Adrenal gland (tissue), 12 donors: Measurements from ENCODE around the gene TRPV5. TPM values are rescaled to one million over a fixed set of nuclear protein-coding genes. Genes with fewer than 3 reads are reported as not detected.

Experiments used
- DNase-seq, 7 donors: peaks; one replicate each; pipeline ENCODE4 v3.0.0-alpha.2; 2019 to 2020
- H3K27ac ChIP-seq, 5 donors: fragments of 200-600 bp; sonication (generic) in 4 of 5; 1 replicate in 3 of 5; 2 replicates in 2 of 5; pipeline versions ENCODE4 v1.5.1 to v1.8.0; 2016 to 2020; ENCODE audit warnings: mild to moderate bottlenecking in 1 of 5
- H3K27me3 ChIP-seq: fragments of 200-600 bp; 2 replicates; pipeline ENCODE4 v1.8.0; 2021
- H3K36me3 ChIP-seq, 2 donors: fragments of 200-600 bp; replicated peaks in 1 of 2; 1 replicate in 1 of 2; 2 replicates in 1 of 2; pipeline versions ENCODE4 v1.5.1 to v1.8.0; 2018 to 2022
- H3K4me1 ChIP-seq, 2 donors: fragments of 200-600 bp; replicated peaks in 1 of 2; 1 replicate in 1 of 2; 2 replicates in 1 of 2; pipeline versions ENCODE4 v1.5.1 to v1.8.0; 2018 to 2021
- H3K4me3 ChIP-seq, 4 donors: fragments of 200-600 bp; sonication (generic) in 3 of 4; one replicate each; pipeline ENCODE4 v1.5.1; 2016 to 2018
- H3K9me3 ChIP-seq, 3 donors: fragments of 200-600 bp; sonication (generic) in 1 of 3; replicated peaks in 1 of 3; 1 replicate in 2 of 3; 2 replicates in 1 of 3; pipeline versions ENCODE4 v1.5.1 to v1.8.0; 2016 to 2021
- CTCF ChIP-seq, 6 experiments: fragments of 450-650 bp in 4 of 6; fragments of 200-600 bp in 2 of 6; sonication (generic) in 1 of 6; IDR thresholded peaks; 1 replicate in 5 of 6; 2 replicates in 1 of 6; pipeline versions ENCODE4 v1.5.1 to v1.8.0; 2016 to 2021; ENCODE audit warnings: antibody characterized with exemption in 6 of 6, mild to moderate bottlenecking in 2 of 6, moderate library complexity in 1 of 6
- POLR2A ChIP-seq, 2 donors: fragments of 450-650 bp; IDR thresholded peaks; one replicate each; pipeline ENCODE4 v1.6.1; 2017; ENCODE audit warnings: antibody characterized with exemption in 2 of 2, mild to moderate bottlenecking in 2 of 2, moderate library complexity in 1 of 2
- WGBS, 4 donors: extraction: QIAGEN DNeasy Blood & Tissue Kit in 2 of 4; methylation state at CpG; one replicate each; pipeline versions ENCODE4 v1.1.5 to v1.1.7; 2013 to 2017; 5-methylcytosine and 5-hydroxymethylcytosine counted together
- intact Hi-C, 2 donors: fragments of 100-400 bp; cut with DNase I; formaldehyde crosslinking; loops; one replicate each; pipeline versions ENCODE4 v1.14.1 to v1.15.0; 2022 to 2023
- polyA plus RNA-seq, 3 donors: library from polyadenylated mRNA; stranded (reverse); fragments of 200-250 nt in 2 of 3; fragments of 350-450 nt in 1 of 3; fragmentation: Illumina TruSeq in 1 of 3; extraction: RNeasy Lipid Tissue Mini Kit (QIAGEN cat#74804) in 1 of 3; gene quantifications; one replicate each; pipeline ENCODE4 v1.2.3, GENCODE V29; 2013 to 2014
- total RNA-seq, 9 donors: library from RNA; depleted of rRNA in 4 of 9; stranded (reverse); fragments of >200 nt in 4 of 9; fragments of 120-200 nt in 1 of 9; fragmentation: NEBNext Ultra II Directional in 1 of 9; extraction: Animal tissue kit (Norgen Biotek cat#: 25700) in 1 of 9; gene quantifications; one replicate each; pipeline versions ENCODE4 v1.1.0 to v1.2.4, GENCODE V29; 2013 to 2023
- donor health status: healthy with polysubstance abuse.
- donor health status: Bipolar disorder and iron deficiency.
- donor health status: DM: yes; HTN: yes; CAD: no.
- donor health status: DM: no; HTN: no; CAD: no.
- donor health status: DM: no; HTN: no; CAD: no.
- donor health status: DM: yes; HTN: yes; CAD: no.

TRPV5 gene
- total and polyA plus RNA-seq, 12 donors: not detected

DNA sequence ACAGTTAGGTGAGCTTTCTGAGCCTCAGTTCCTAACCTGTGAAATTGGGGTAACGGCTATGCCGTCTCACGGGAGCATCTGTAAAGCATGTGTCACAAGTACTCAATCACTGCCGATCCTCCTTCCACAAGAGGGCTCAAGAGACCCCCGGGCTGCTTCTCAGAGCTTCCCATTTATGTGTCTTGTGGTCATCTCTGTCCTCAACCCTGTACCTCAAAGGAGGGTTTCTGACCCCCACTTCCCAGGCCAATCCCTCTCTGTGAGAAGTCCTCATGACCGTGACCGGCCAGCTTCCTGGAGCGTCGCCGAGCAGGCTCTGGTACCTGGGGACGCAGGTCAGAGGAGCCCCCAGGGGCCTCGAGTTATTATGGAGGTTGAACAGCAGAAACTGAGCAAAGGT lies 510 bp upstream of the TRPV5 start:
- WGBS, 4 donors: 64 to 75% (median 70%) methylated on average over 12 of the region's 12 CpGs

GRCh38 chr7:142933092-142933475 lies 462 bp downstream of the TRPV5 start:
- DNase-seq: no peak
- 80 to 88% (median 84%) methylated on average over 7 of the region's 7 CpGs for WGBS, 4 donors

More for the DNA sequence above, 510 bp upstream of the TRPV5 start:
- Histone ChIP-seq H3K27me3 (no peaks in the 10 kb centered on the region), H3K4me1 (no peaks in the 10 kb centered on the region), H3K27ac (no peak overlapping the region), H3K36me3 (no peaks in the 10 kb centered on the region), H3K9me3 (no peaks in the 10 kb centered on the region), H3K4me3 (no peak overlapping the region)
- intact Hi-C loops: no loop called here
- no peak for TF ChIP-seq CTCF (IDR thresholded peaks at IDR 0.05)
- DNase-seq: no peak

GRCh38 chr7:142932386-142933091 lies 1.0 kb downstream of the TRPV5 start:
- intact Hi-C loops: no loop called here
- WGBS, 4 donors: 49 to 57% (median 53%) methylated on average over 3 to 5 of the region's 5 CpGs
- no peak overlapping the region for H3K4me3 ChIP-seq
- no peak for DNase-seq
- no peaks in the 10 kb centered on the region for H3K9me3 ChIP-seq
- no peaks in the 10 kb centered on the region for H3K4me1 ChIP-seq
- H3K27me3 ChIP-seq: no peaks in the 10 kb centered on the region
- TF ChIP-seq CTCF (IDR thresholded peaks at IDR 0.05): no peak
- no peaks in the 10 kb centered on the region for H3K36me3 ChIP-seq
- no peak overlapping the region for H3K27ac ChIP-seq

More at GRCh38 chr7:142933092-142933475, 462 bp downstream of the TRPV5 start:
- no peak overlapping the region for H3K4me3 ChIP-seq
- TF ChIP-seq CTCF (IDR thresholded peaks at IDR 0.05) (no peak), POLR2A (IDR thresholded peaks at IDR 0.05) (no peak)
- H3K36me3 ChIP-seq: no peaks in the 10 kb centered on the region
- intact Hi-C loops: no loop called here
- H3K4me1 ChIP-seq: no peaks in the 10 kb centered on the region
- H3K27me3 ChIP-seq: no peaks in the 10 kb centered on the region
- H3K9me3 ChIP-seq: no peaks in the 10 kb centered on the region
- no peak overlapping the region for H3K27ac ChIP-seq

DNA sequence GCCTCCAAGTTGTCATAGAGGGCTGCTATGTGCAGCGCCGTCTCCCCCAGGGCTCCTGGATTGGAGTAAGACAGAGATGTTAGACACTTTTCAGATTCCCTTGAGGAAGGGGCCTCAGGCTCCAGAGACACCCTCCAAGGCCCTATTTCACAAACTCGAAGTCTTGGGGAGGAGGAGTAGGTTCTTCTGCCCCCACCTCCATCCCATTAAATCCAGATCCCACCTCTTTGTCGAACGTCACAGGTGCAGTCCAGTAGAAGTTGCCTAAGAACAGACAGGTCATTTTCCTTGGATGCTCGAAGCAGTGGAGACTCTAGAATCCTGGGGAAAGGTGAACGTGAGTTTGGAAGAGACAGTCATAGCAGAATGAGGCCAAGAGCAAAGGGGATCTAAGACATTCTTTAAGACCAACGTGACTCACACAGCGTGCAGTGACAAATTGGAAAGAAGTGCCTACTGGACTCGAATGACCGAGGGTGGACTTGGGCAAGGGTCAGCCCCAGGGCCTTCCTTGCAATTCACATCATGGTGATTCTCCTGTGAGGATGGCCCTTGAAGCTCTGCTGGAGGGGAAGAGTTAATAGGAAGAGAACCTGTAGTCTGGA lies 3.3 kb downstream of the TRPV5 start:
- WGBS, 4 donors: 79 to 87% (median 82%) methylated on average over 11 of the region's 11 CpGs

More for the DNA sequence above, 3.3 kb downstream of the TRPV5 start:
- TF ChIP-seq POLR2A (IDR thresholded peaks at IDR 0.05): no peak
- no peak for TF ChIP-seq CTCF (IDR thresholded peaks at IDR 0.05)
- Histone ChIP-seq H3K27me3 (no peaks in the 10 kb centered on the region), H3K36me3 (no peaks in the 10 kb centered on the region), H3K9me3 (no peaks in the 10 kb centered on the region), H3K4me3 (no peak overlapping the region), H3K27ac (no peak overlapping the region), H3K4me1 (no peaks in the 10 kb centered on the region)
- DNase-seq: no peak
- intact Hi-C loops: no loop called here
